K562 (cell line): ENCODE measurements around the gene PUM1. TPM values are rescaled to one million over a fixed set of nuclear protein-coding genes. Genes with fewer than 3 reads are reported as not detected.

ENCODE experiments used
- ARID1B ChIP-seq: fragments of 450-650 bp; IDR thresholded peaks from 2 replicates; pipeline ENCODE4 v1.6.1; 2016; ENCODE audit warnings: antibody characterized with exemption, mild to moderate bottlenecking, inconsistent platforms
- MAZ ChIP-seq, 2 experiments: fragments of 450-650 bp in 1 of 2; sonication (generic) in 1 of 2; formaldehyde crosslinking; IDR thresholded peaks in 1 of 2; conservative IDR thresholded peaks in 1 of 2; 2 replicates each; pipeline versions ENCODE4 v1.4.0 to v1.5.0; 2020; ENCODE audit warnings: mild to moderate bottlenecking in 1 of 2, missing genetic modification reagents in 1 of 2
- MYC ChIP-seq, 2 experiments: fragments of 250-450 bp in 1 of 2; sonication (Bioruptor Pico) in 1 of 2; IDR thresholded peaks; 2 replicates each; pipeline versions ENCODE4 v1.5.1 to v1.6.1; 2012 to 2021; ENCODE audit warnings: low read depth in 2 of 2, borderline replicate concordance in 1 of 2, improper control_type of control experiment in 1 of 2, low read length in 1 of 2, mild to moderate bottlenecking in 1 of 2, moderate library complexity in 1 of 2
- NR0B1 ChIP-seq: fragments of 450-650 bp; IDR thresholded peaks from one replicate; pipeline ENCODE4 v1.6.1; 2018; ENCODE audit warnings: mild to moderate bottlenecking, moderate library complexity; ENCODE audit not compliant: partially characterized antibody
- PKNOX1 ChIP-seq: fragments of 450-650 bp; IDR thresholded peaks from 2 replicates; pipeline ENCODE4 v1.6.1; 2016
- SMAD4 ChIP-seq: fragments of 250-450 bp; sonication (Bioruptor Pico); conservative IDR thresholded peaks from 2 replicates; pipeline ENCODE4 v1.8.0; 2021; ENCODE audit warnings: inconsistent platforms, mild to moderate bottlenecking, moderate library complexity
- ZNF318 ChIP-seq, 2 experiments: fragments of 450-650 bp; IDR thresholded peaks; 2 replicates each; pipeline ENCODE4 v1.6.1; 2016; ENCODE audit warnings: mild to moderate bottlenecking in 2 of 2, borderline replicate concordance in 1 of 2, low read depth in 1 of 2, moderate library complexity in 1 of 2
- polyA plus RNA-seq, 8 experiments: library from polyadenylated mRNA; depleted of rRNA in 4 of 8; stranded (reverse) in 5 of 8; unstranded in 3 of 8; fragments of >200 nt; fragmentation: Nextera tagmentation in 2 of 8; fragmentation: Illumina TruSeq in 1 of 8; extraction: Ambion mirVana in 2 of 8; extraction: Trizol in 1 of 8; gene quantifications; 2 replicates each; pipeline versions ENCODE4 v1.2.1 to v1.2.3, GENCODE V29; 2011 to 2014; ENCODE audit warnings: inconsistent platforms in 1 of 8, missing spikeins in 1 of 8
- total RNA-seq, 7 experiments: library from RNA; depleted of rRNA in 6 of 7; stranded (reverse); fragments of >200 nt in 6 of 7; fragmentation: Illumina TruSeq in 2 of 7; extraction: Trizol in 2 of 7; gene quantifications; 2 replicates each; pipeline versions ENCODE4 v1.2.1 to v1.2.3, GENCODE V29; 2011 to 2021; ENCODE audit warnings: low replicate concordance in 1 of 7
- TF ChIP-seq, protein P1 (sequence below), 2 experiments: IDR thresholded peaks; 2 replicates each; pipeline ENCODE4 v1.6.1; 2012; ENCODE audit warnings: improper control_type of control experiment in 2 of 2, low read depth in 2 of 2, low read length in 2 of 2, borderline replicate concordance in 1 of 2
- TF ChIP-seq, protein P2 (sequence below): sonication (generic); formaldehyde crosslinking; IDR thresholded peaks from 2 replicates; pipeline ENCODE4 v1.9.0; 2022; ENCODE audit warnings: mild to moderate bottlenecking, missing genetic modification reagents

Gene PUM1
- total and polyA plus RNA-seq, 9 of the 15 experiments (the other 6 are each of a cell fraction or from before 2014, with no cell fraction given), result 37.7 to 104 (median 55.7) TPM

DNA sequence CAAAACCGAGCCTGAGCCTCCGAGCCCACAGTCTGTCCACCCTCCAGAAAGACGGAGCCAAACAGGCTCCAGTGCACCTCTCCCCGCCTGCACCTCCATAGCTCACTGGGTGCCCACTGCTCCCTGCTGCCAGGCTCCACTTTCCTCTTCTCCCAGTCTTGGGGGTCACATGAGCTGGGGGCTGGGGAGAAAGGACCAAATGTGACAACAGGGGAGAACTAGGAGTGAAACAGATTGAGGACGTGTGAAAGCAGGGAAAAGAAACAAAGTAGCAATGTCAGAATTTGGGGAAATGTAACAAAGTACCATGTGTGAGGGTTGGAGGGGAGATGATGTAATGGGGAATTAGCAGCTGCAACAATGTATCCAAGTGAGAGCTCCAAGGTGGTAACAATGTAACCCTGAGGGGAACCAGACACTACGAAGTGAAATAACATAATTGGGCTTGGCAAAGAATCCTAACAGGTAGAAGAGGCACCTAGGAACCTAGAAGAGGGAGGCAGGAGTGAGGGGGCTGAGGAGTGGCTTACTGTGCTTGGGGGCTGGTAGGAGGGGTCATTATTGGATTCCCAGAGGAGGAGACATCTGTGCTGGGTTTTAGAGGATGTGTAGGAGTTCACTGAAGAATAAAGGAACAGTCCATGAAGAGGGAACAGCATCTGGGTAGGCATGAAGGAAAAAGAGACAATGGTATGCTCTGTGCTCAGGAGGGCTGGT lies 169.4 kb downstream of the PUM1 start (continued):
- TF ChIP-seq ARID1B (peak; percentile 35; the same call in 1 of the 2 replicates), MAZ (CRISPR knock-in tag; conservative IDR thresholded peaks at IDR 0.05 in 1 of 2, IDR thresholded peaks at IDR 0.05 in 1 of 2) (peak; percentile 26 to 51; a peak in 3 of 4 replicates), ZNF318 (IDR thresholded peaks at IDR 0.05; ENCODE audit: borderline replicate concordance in 1 of 2, low read depth in 1 of 2) (peak in 1 of 2 experiments; percentile 57; a peak in 1 of 4 replicates), PKNOX1 (0 out of 2 replicates have a peak, but pooled peaks have one; percentile 21), NR0B1 (no peak), MYC (IDR thresholded peaks at IDR 0.05; ENCODE audit: low read depth, low read length) (peak; percentile 97), MYC (CRISPR knock-in tag; IDR thresholded peaks at IDR 0.05; ENCODE audit: borderline replicate concordance, low read depth) (peak; percentile 80; the same call in 1 of the 2 replicates), SMAD4 (peak; percentile 65)
- TF ChIP-seq, protein P1, sequence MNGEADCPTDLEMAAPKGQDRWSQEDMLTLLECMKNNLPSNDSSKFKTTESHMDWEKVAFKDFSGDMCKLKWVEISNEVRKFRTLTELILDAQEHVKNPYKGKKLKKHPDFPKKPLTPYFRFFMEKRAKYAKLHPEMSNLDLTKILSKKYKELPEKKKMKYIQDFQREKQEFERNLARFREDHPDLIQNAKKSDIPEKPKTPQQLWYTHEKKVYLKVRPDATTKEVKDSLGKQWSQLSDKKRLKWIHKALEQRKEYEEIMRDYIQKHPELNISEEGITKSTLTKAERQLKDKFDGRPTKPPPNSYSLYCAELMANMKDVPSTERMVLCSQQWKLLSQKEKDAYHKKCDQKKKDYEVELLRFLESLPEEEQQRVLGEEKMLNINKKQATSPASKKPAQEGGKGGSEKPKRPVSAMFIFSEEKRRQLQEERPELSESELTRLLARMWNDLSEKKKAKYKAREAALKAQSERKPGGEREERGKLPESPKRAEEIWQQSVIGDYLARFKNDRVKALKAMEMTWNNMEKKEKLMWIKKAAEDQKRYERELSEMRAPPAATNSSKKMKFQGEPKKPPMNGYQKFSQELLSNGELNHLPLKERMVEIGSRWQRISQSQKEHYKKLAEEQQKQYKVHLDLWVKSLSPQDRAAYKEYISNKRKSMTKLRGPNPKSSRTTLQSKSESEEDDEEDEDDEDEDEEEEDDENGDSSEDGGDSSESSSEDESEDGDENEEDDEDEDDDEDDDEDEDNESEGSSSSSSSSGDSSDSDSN (IDR thresholded peaks at IDR 0.05; ENCODE audit: borderline replicate concordance in 1 of 2, low read depth in 2 of 2, low read length in 2 of 2), result peak; percentile 1 to 41; a peak in 1 of 4 replicates
- TF ChIP-seq, protein P2, sequence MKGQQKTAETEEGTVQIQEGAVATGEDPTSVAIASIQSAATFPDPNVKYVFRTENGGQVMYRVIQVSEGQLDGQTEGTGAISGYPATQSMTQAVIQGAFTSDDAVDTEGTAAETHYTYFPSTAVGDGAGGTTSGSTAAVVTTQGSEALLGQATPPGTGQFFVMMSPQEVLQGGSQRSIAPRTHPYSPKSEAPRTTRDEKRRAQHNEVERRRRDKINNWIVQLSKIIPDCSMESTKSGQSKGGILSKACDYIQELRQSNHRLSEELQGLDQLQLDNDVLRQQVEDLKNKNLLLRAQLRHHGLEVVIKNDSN, result peak; percentile 12; the same call in 1 of the 2 replicates
